Fibroblast of lung (primary cell): ENCODE data around the gene COBL.

Experiments
- CTCF ChIP-seq, 2 donors: IDR thresholded peaks in 1 of 2; conservative IDR thresholded peaks in 1 of 2; 1 replicate in 1 of 2; 2 replicates in 1 of 2; pipeline ENCODE4 v1.5.1; 2011 to 2012; ENCODE audit warnings: low read length in 2 of 2, control low read depth in 1 of 2, inconsistent platforms in 1 of 2, low read depth in 1 of 2, mild to moderate bottlenecking in 1 of 2
- EZH2 ChIP-seq: IDR thresholded peaks from 2 replicates; pipeline ENCODE4 v1.5.1; 2012; ENCODE audit warnings: low read length, control low read depth, mild to moderate bottlenecking; ENCODE audit errors: missing control alignments

DNA sequence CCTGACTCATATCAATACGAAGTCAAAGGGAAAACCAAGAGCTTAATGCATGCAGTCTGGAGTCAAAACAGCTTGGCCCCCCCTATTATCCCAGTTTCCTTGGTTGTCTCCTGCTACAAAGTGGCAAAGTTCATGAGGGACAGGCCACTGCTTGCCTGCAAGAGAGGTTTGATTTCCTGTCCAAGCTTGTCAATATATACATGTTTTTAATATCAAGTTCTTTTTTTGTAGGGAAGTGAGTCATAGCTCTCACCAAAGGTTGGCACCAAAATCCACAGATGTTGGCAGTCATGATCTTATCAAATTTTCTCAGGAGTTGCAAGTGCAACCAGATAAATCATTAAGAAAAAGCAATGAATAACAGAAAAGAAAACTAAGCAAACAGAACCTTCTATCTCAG, 176.8 kb downstream of the COBL start:
- TF ChIP-seq EZH2 (no peak), CTCF (conservative IDR thresholded peaks at IDR 0.05 in 1 of 2, IDR thresholded peaks at IDR 0.05 in 1 of 2; ENCODE audit: low read depth in 1 of 2, low read length in 2 of 2) (no peak)
